ENCODE data around the gene CFAP97D1. TPM values are rescaled to one million over a fixed set of nuclear protein-coding genes. Genes with fewer than 3 reads are reported as not detected.

CFAP97D1 gene
- total RNA-seq, 4 donors from 2014 or later, result 0.42 TPM; not detected in 3

- Histone ChIP-seq H3K9me3 (no peaks in the 10 kb centered on the region), H3K36me3 (peaks cover 0 to 27% (median 0%) of the 10 kb centered on the region in 3 donors), H3K27ac (peak within 1 kb of the TSS; percentile 5 to 67 (median 51)), H3K27me3 (no peaks in the 10 kb centered on the region), H3K4me3 (peak within 1 kb of the TSS; percentile 53 to 71 (median 68)), H3K4me1 (peaks cover 0 to 16% (median 9%) of the 10 kb centered on the region in 4 donors)
- DNase-seq (ENCODE audit: low spot score in 2 of 2), result peak; percentile 16 to 33
- TF ChIP-seq POLR2A (IDR thresholded peaks at IDR 0.05) (peak in 1 of 2 donors; percentile 50), EP300 (IDR thresholded peaks at IDR 0.05) (peak in 1 of 2 donors; percentile 35), CTCF (IDR thresholded peaks at IDR 0.05) (no peak)
- 2% methylated on average over 36 to 40 of the region's 87 CpGs for WGBS, 2 donors
Measured at GRCh38 chr17:43832976-43833829, 53.0 kb downstream of the CFAP97D1 start, which contains the start of gene MPP3. Gene MPP3 (minus strand): TSS chr17:43833146. CDS start chr17:43831906, 1,240 bp downstream.

GRCh38 chr17:43834106-43834505 lies 53.9 kb downstream of the CFAP97D1 start:
- Histone ChIP-seq H3K36me3 (peaks cover 0 to 18% (median 0%) of the 10 kb centered on the region in 3 donors), H3K9me3 (no peaks in the 10 kb centered on the region), H3K27me3 (no peaks in the 10 kb centered on the region), H3K4me3 (no peak overlapping the region), H3K27ac (no peak overlapping the region), H3K4me1 (peaks cover 0 to 16% (median 9%) of the 10 kb centered on the region in 4 donors)
- peak; percentile 21 to 67 for DNase-seq (ENCODE audit: low spot score in 2 of 2)
- peak in 1 of 2 donors; percentile 44 for TF ChIP-seq EP300 (IDR thresholded peaks at IDR 0.05)
- TF ChIP-seq CTCF (IDR thresholded peaks at IDR 0.05), result no peak
- 38 to 48% methylated on average over 2 of the region's 2 CpGs for WGBS, 2 donors

Other genes starting within 250 kb of the CFAP97D1 start
- gene ETV4, start 234.1 kb upstream of the CFAP97D1 start, total RNA-seq, result 1 to 10 TPM; 1.5 to 5.1 (median 3.8) TPM
- 10 to 100 TPM in 1 of 4 donors, 1 to 10 TPM in 3; 4.2 to 12.5 (median 5.3) TPM for gene MEOX1, start 118.5 kb upstream of the CFAP97D1 start, total RNA-seq
- not detected for gene SOST, start 21.6 kb upstream of the CFAP97D1 start, total RNA-seq
- 10 to 100 TPM; 38.6 to 50.1 (median 41.2) TPM for gene DUSP3, start 1.5 kb upstream of the CFAP97D1 start, total RNA-seq
- gene MPP3, start 52.7 kb downstream of the CFAP97D1 start, total RNA-seq, result 10 to 100 TPM; 19.2 to 31.5 (median 22.1) TPM
- 10 to 100 TPM in 1 of 4 donors, 1 to 10 TPM in 3; 4.0 to 12.9 (median 8.1) TPM for gene CD300LG, start 66.7 kb downstream of the CFAP97D1 start, total RNA-seq
- 10 to 100 TPM in 2 of 4 donors, 1 to 10 TPM in 2; 4.2 to 22.9 (median 9.3) TPM for gene MPP2, start 127.1 kb downstream of the CFAP97D1 start, total RNA-seq
- gene PPY, start 162.0 kb downstream of the CFAP97D1 start, total RNA-seq, result not detected
- 1 to 10 TPM in 1 of 4 donors, not detected in 3; 2.0 TPM for gene PYY, start 173.5 kb downstream of the CFAP97D1 start, total RNA-seq
- gene NAGS, start 224.2 kb downstream of the CFAP97D1 start, total RNA-seq, result 1 to 10 TPM in 3 of 4 donors, under 1 TPM in 1; 0.84 to 7.2 (median 1.8) TPM
- gene TMEM101, start 234.5 kb downstream of the CFAP97D1 start, total RNA-seq, result 10 to 100 TPM; 28.6 to 41.2 (median 34.5) TPM